ENCODE measurements around the gene SV2A. TPM values are rescaled to one million over a fixed set of nuclear protein-coding genes. Genes with fewer than 3 reads are reported as not detected.

The SV2A gene
- polyA plus RNA-seq, 1 donor (not counting 4 experiments of a cell fraction or from before 2014, with no cell fraction given) = 0.28 TPM

DNA sequence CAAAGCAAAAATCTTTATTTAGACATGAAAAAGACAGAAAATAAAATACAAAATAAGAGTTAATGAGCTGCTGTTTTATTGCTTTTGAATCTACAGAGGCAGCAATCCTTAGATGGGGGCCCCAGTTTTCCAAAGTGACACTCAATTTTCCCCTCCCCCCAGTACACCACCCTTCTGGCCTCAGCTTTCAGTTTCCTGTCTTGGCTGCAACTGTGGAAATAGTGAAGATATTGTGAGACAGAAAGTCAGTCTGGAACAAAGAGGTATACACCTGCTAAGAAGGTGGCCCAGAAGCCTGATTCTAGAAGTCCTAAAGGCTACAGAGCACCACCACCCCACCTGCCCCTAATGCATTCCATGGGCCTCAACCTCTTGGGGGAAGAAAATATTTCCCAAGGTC, 20.1 kb upstream of the SV2A start:
- dilution Hi-C loops (cut with MboI; ENCODE audit: extremely low pct_ligation_motif_present, low sequenced_read_pairs) = no loop called here
- H3K27ac ChIP-seq (ENCODE audit: control insufficient read depth, insufficient read depth, low read length) = peak overlapping the region; percentile 86
- H3K4me3 ChIP-seq (ENCODE audit: control insufficient read depth in 2 of 3, extremely low read depth in 1 of 3, insufficient read depth in 2 of 3, low read depth in 1 of 3, low read length in 3 of 3) = no peak overlapping the region
- no peak overlapping the region for H2AFZ ChIP-seq (ENCODE audit: control insufficient read depth, low read length)
- DNase-seq (ENCODE audit: low read depth, low spot score) = no peak
- H4K20me1 ChIP-seq (ENCODE audit: control insufficient read depth, extremely low read depth, insufficient read depth, low read length) = no peaks in the 10 kb centered on the region
- H3K79me2 ChIP-seq (ENCODE audit: control insufficient read depth, insufficient read depth, low read length) = peaks cover 7% of the 10 kb centered on the region
- peaks cover 57% of the 10 kb centered on the region for H3K4me1 ChIP-seq (ENCODE audit: control insufficient read depth, extremely low read depth, insufficient read depth, low read length)
- H3K4me2 ChIP-seq (ENCODE audit: control insufficient read depth, extremely low read depth, insufficient read depth, low read depth, low read length) = peak overlapping the region; percentile 96
- no peaks in the 10 kb centered on the region for H3K9me3 ChIP-seq (ENCODE audit: control insufficient read depth, low read depth, low read length)
- H3K27me3 ChIP-seq (ENCODE audit: control insufficient read depth, extremely low read depth, insufficient read depth, low read length) = no peaks in the 10 kb centered on the region
- no peaks in the 10 kb centered on the region for H3K9me1 ChIP-seq (ENCODE audit: control insufficient read depth, extremely low read depth, insufficient read depth, low read length)
- H3K36me3 ChIP-seq (ENCODE audit: control insufficient read depth in 2 of 2, extremely low read depth in 1 of 2, insufficient read depth in 2 of 2, low read length in 2 of 2) = peaks cover 0 to 3% of the 10 kb centered on the region in 2 experiments
- no peak for TF ChIP-seq EZH2 (IDR thresholded peaks at IDR 0.05; ENCODE audit: low read length)
- TF ChIP-seq, protein P1, sequence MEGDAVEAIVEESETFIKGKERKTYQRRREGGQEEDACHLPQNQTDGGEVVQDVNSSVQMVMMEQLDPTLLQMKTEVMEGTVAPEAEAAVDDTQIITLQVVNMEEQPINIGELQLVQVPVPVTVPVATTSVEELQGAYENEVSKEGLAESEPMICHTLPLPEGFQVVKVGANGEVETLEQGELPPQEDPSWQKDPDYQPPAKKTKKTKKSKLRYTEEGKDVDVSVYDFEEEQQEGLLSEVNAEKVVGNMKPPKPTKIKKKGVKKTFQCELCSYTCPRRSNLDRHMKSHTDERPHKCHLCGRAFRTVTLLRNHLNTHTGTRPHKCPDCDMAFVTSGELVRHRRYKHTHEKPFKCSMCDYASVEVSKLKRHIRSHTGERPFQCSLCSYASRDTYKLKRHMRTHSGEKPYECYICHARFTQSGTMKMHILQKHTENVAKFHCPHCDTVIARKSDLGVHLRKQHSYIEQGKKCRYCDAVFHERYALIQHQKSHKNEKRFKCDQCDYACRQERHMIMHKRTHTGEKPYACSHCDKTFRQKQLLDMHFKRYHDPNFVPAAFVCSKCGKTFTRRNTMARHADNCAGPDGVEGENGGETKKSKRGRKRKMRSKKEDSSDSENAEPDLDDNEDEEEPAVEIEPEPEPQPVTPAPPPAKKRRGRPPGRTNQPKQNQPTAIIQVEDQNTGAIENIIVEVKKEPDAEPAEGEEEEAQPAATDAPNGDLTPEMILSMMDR (optimal IDR thresholded peaks at IDR 0.05 in 1 of 3, IDR thresholded peaks at IDR 0.05 in 1 of 3, conservative IDR thresholded peaks at IDR 0.05 in 1 of 3; ENCODE audit: extremely low read depth in 1 of 3, insufficient read depth in 2 of 3, low read length in 3 of 3) = no peak
- H3K9ac ChIP-seq (ENCODE audit: control insufficient read depth, extremely low read depth, insufficient read depth, low read length) = peak overlapping the region; percentile 76
- no peak for FAIRE-seq

DNA sequence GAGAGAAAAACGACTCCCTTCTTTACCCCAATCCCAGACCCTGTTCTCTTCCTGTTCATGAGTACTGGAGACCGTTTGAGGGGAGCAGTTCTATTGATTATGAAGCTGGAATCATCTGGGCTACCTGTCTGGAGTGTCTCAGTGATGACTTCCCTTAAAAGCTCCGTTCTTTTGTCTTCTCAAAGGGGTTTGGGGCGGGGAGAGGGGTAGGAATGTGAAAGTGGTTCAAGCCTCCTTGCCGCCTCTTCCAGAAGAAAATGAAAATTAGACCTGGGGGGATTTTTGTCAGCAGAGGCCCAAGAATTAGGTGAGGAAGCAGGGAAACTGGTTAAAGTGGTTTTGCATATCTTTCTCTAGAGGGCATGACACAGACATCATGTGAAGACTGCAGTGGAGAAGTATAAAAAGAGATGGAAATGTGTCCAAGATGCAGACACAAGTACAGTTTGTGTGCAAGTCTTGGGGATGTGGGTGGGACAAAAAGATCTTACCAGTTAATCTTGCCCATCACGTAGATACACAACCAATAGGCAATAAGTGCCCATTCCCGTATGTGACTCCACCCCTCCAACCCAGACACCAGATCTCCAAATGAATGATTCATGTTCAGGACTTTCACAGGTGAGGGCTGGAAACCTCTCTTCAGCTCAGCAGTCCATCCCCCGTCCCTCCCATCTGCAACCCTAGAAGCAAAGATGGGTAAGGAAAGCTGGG, 19.5 kb upstream of the SV2A start:
- H3K27me3 ChIP-seq (ENCODE audit: control insufficient read depth, extremely low read depth, insufficient read depth, low read length) = no peaks in the 10 kb centered on the region
- H3K9me3 ChIP-seq (ENCODE audit: control insufficient read depth, low read depth, low read length) = no peaks in the 10 kb centered on the region
- peak overlapping the region; percentile 86 for H3K27ac ChIP-seq (ENCODE audit: control insufficient read depth, insufficient read depth, low read length)
- dilution Hi-C loops (cut with MboI; ENCODE audit: extremely low pct_ligation_motif_present, low sequenced_read_pairs) = no loop called here
- peaks cover 0 to 3% of the 10 kb centered on the region in 2 experiments for H3K36me3 ChIP-seq (ENCODE audit: control insufficient read depth in 2 of 2, extremely low read depth in 1 of 2, insufficient read depth in 2 of 2, low read length in 2 of 2)
- H3K9ac ChIP-seq (ENCODE audit: control insufficient read depth, extremely low read depth, insufficient read depth, low read length) = peak overlapping the region; percentile 76
- peaks cover 7% of the 10 kb centered on the region for H3K79me2 ChIP-seq (ENCODE audit: control insufficient read depth, insufficient read depth, low read length)
- no peaks in the 10 kb centered on the region for H4K20me1 ChIP-seq (ENCODE audit: control insufficient read depth, extremely low read depth, insufficient read depth, low read length)
- H3K4me2 ChIP-seq (ENCODE audit: control insufficient read depth, extremely low read depth, insufficient read depth, low read depth, low read length) = peak overlapping the region; percentile 96
- H2AFZ ChIP-seq (ENCODE audit: control insufficient read depth, low read length) = peak overlapping the region; percentile 92
- peak; percentile 92 for FAIRE-seq
- peak overlapping the region; percentile 43 to 86 (median 77) for H3K4me3 ChIP-seq (ENCODE audit: control insufficient read depth in 2 of 3, extremely low read depth in 1 of 3, insufficient read depth in 2 of 3, low read depth in 1 of 3, low read length in 3 of 3)
- H3K9me1 ChIP-seq (ENCODE audit: control insufficient read depth, extremely low read depth, insufficient read depth, low read length) = no peaks in the 10 kb centered on the region
- H3K4me1 ChIP-seq (ENCODE audit: control insufficient read depth, extremely low read depth, insufficient read depth, low read length) = peaks cover 54% of the 10 kb centered on the region
- DNase-seq (ENCODE audit: low read depth, low spot score) = peak; percentile 79
- no peak for TF ChIP-seq EZH2 (IDR thresholded peaks at IDR 0.05; ENCODE audit: low read length)
- TF ChIP-seq, protein P1 (optimal IDR thresholded peaks at IDR 0.05 in 1 of 3, IDR thresholded peaks at IDR 0.05 in 1 of 3, conservative IDR thresholded peaks at IDR 0.05 in 1 of 3; ENCODE audit: extremely low read depth in 1 of 3, insufficient read depth in 2 of 3, low read length in 3 of 3) = peak in 1 of 3 experiments; percentile 11

Data from keratinocyte (primary cell).